Thyroid gland (tissue), 4 donors: Measurements from ENCODE around the gene TRAPPC6A. TPM values are rescaled to one million over a fixed set of nuclear protein-coding genes. Genes with fewer than 3 reads are reported as not detected.

Experiments
- DNase-seq, 2 donors: peaks; one replicate each; pipeline ENCODE4 v3.0.0-alpha.2; 2019
- H3K27ac ChIP-seq, 3 donors: fragments of 200-600 bp; sonication (generic); 1 replicate in 2 of 3; 2 replicates in 1 of 3; pipeline ENCODE4 v1.5.1; 2016 to 2019; ENCODE audit warnings: mild to moderate bottlenecking in 1 of 3, moderate library complexity in 1 of 3
- H3K27me3 ChIP-seq: fragments of 200-600 bp; sonication (generic); one replicate; pipeline ENCODE4 v1.5.1; 2019
- H3K36me3 ChIP-seq, 2 donors: fragments of 200-600 bp; sonication (generic); one replicate each; pipeline ENCODE4 v1.5.1; 2016 to 2019
- H3K4me1 ChIP-seq, 2 donors: fragments of 200-600 bp; sonication (generic); one replicate each; pipeline ENCODE4 v1.5.1; 2017 to 2019
- H3K4me3 ChIP-seq, 3 donors: fragments of 200-600 bp; sonication (generic); replicated peaks in 1 of 3; 1 replicate in 2 of 3; 2 replicates in 1 of 3; pipeline ENCODE4 v1.5.1; 2016; ENCODE audit warnings: mild to moderate bottlenecking in 1 of 3
- H3K9me3 ChIP-seq: fragments of 200-600 bp; sonication (generic); one replicate; pipeline ENCODE4 v1.5.1; 2017
- POLR2A ChIP-seq, 2 donors: fragments of 450-650 bp; IDR thresholded peaks; one replicate each; pipeline ENCODE4 v1.6.1; 2017; ENCODE audit warnings: antibody characterized with exemption in 2 of 2, mild to moderate bottlenecking in 2 of 2, moderate library complexity in 1 of 2
- WGBS, 2 donors: methylation state at CpG; one replicate each; pipeline ENCODE4 v1.1.5; 2017; 5-methylcytosine and 5-hydroxymethylcytosine counted together
- intact Hi-C: fragments of 100-400 bp; cut with DNase I; formaldehyde crosslinking; loops from one replicate; pipeline ENCODE4 v1.15.1; 2023
- total RNA-seq, 4 donors: library from RNA; depleted of rRNA; stranded (reverse); fragments of >200 nt; gene quantifications; one replicate each; pipeline ENCODE4 v1.2.3, GENCODE V29; 2016
- TF ChIP-seq, protein P1 (sequence below), 6 experiments: fragments of 200-600 bp in 3 of 6; fragments of 450-650 bp in 3 of 6; sonication (generic) in 3 of 6; IDR thresholded peaks; one replicate each; pipeline ENCODE4 v1.5.1; 2016 to 2019; ENCODE audit warnings: antibody characterized with exemption in 6 of 6, mild to moderate bottlenecking in 2 of 6, inconsistent platforms in 1 of 6, moderate library complexity in 1 of 6

Gene TRAPPC6A
- total RNA-seq, 4 donors from 2014 or later, result 25.0 to 53.3 (median 38.8) TPM

DNA sequence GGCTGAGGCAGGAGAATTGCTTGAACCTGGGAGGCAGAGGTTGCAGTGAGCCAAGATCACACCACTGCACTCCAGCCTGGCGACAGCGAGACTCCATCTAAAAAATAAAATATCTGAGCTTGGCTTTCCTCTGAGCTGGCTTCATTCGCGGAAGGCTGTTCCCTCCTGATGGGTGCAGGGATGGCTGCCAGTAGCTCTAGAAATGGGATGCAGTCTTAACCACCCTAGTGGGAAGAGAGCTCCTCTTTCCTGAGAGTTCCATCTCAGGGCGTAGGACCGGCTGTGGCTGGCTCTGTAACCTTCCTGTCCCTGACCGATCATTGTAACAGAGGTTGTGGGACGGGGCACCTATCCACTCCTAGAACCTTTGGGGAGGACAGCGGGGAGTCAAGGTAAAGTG is 52.7 kb downstream of the TRAPPC6A start:
- DNase-seq, result no peak
- intact Hi-C loops, result no loop called here
- Histone ChIP-seq H3K9me3 (no peaks in the 10 kb centered on the region), H3K4me1 (peaks cover 8 to 36% of the 10 kb centered on the region in 2 donors), H3K4me3 (no peak overlapping the region), H3K36me3 (no peaks in the 10 kb centered on the region), H3K27ac (no peak overlapping the region), H3K27me3 (no peaks in the 10 kb centered on the region)
- 90 to 93% methylated on average over 9 of the region's 9 CpGs for WGBS, 2 donors
- TF ChIP-seq POLR2A (IDR thresholded peaks at IDR 0.05), result no peak
- TF ChIP-seq, protein P1, sequence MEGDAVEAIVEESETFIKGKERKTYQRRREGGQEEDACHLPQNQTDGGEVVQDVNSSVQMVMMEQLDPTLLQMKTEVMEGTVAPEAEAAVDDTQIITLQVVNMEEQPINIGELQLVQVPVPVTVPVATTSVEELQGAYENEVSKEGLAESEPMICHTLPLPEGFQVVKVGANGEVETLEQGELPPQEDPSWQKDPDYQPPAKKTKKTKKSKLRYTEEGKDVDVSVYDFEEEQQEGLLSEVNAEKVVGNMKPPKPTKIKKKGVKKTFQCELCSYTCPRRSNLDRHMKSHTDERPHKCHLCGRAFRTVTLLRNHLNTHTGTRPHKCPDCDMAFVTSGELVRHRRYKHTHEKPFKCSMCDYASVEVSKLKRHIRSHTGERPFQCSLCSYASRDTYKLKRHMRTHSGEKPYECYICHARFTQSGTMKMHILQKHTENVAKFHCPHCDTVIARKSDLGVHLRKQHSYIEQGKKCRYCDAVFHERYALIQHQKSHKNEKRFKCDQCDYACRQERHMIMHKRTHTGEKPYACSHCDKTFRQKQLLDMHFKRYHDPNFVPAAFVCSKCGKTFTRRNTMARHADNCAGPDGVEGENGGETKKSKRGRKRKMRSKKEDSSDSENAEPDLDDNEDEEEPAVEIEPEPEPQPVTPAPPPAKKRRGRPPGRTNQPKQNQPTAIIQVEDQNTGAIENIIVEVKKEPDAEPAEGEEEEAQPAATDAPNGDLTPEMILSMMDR (IDR thresholded peaks at IDR 0.05), result no peak

GRCh38 chr19:45124021-45124420 is 54.0 kb downstream of the TRAPPC6A start:
- Histone ChIP-seq H3K9me3 (no peaks in the 10 kb centered on the region), H3K27me3 (no peaks in the 10 kb centered on the region), H3K27ac (no peak overlapping the region), H3K36me3 (no peaks in the 10 kb centered on the region), H3K4me3 (no peak overlapping the region), H3K4me1 (peaks cover 8 to 44% of the 10 kb centered on the region in 2 donors)
- no peak for DNase-seq
- 68 to 87% methylated on average over 6 of the region's 6 CpGs for WGBS, 2 donors
- TF ChIP-seq POLR2A (IDR thresholded peaks at IDR 0.05), result no peak
- TF ChIP-seq, protein P1 (IDR thresholded peaks at IDR 0.05), result no peak
- intact Hi-C loops, result no loop called here

DNA sequence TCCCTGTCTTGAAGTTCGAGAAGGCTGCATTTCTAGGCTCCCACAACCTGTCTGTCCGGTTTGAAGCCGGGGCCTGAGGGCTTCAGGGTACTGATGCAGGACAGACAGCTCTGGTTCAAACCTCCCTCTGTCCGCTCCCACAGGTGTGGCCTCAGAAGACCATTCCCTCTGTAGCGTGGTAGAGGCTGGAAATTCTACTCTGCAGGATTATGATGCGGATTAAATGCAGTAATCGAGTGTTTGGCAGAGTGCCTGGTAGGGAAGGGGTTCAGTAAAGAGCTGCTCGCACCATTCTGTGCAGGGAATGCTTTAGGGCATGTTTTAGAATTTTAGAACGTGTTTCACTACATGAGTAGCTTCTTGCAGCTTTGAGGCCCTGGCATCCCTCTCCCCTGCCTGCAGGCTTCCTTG is 54.6 kb downstream of the TRAPPC6A start:
- 51 to 57% methylated on average over 7 of the region's 9 CpGs for WGBS, 2 donors
- no peak overlapping the region for H3K4me3 ChIP-seq
- TF ChIP-seq, protein P1 (IDR thresholded peaks at IDR 0.05), result no peak
- no peak for TF ChIP-seq POLR2A (IDR thresholded peaks at IDR 0.05)
- intact Hi-C loops, result no loop called here
- H3K27ac ChIP-seq, result no peak overlapping the region
- peaks cover 8 to 50% of the 10 kb centered on the region in 2 donors for H3K4me1 ChIP-seq
- no peaks in the 10 kb centered on the region for H3K27me3 ChIP-seq
- H3K36me3 ChIP-seq, result no peaks in the 10 kb centered on the region
- DNase-seq, result peak; percentile 77 to 85
- H3K9me3 ChIP-seq, result no peaks in the 10 kb centered on the region

DNA sequence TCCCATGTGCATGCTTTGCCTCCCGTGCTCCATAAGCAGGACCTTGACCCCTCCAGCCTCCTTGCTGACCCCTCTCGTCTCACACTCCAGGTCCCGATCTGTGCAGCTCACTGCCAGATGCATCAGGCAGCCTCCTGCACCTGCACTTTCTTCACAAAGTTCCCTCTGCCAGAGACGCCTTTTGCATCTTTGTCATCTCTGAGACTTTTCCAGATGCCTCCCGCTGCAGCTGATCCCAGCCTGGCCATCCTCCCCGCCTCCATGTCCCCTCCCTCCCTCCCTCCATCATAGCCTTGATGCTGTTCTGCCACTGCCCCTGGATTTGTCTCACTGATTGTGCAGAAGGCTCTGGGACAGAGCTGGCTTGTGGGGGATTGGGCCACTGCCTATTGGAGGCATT is 55.2 kb downstream of the TRAPPC6A start:
- no peak for TF ChIP-seq POLR2A (IDR thresholded peaks at IDR 0.05)
- TF ChIP-seq, protein P1 (IDR thresholded peaks at IDR 0.05), result no peak
- intact Hi-C loops, result no loop called here
- Histone ChIP-seq H3K27me3 (no peaks in the 10 kb centered on the region), H3K4me3 (no peak overlapping the region), H3K9me3 (no peaks in the 10 kb centered on the region), H3K36me3 (no peaks in the 10 kb centered on the region), H3K27ac (no peak overlapping the region), H3K4me1 (peaks cover 8 to 56% of the 10 kb centered on the region in 2 donors)
- WGBS, 2 donors, result 88 to 96% methylated on average over 6 of the region's 6 CpGs
- DNase-seq, result no peak

GRCh38 chr19:45121827-45122345 is 56.2 kb downstream of the TRAPPC6A start:
- Histone ChIP-seq H3K27me3 (no peaks in the 10 kb centered on the region), H3K9me3 (no peaks in the 10 kb centered on the region), H3K36me3 (no peaks in the 10 kb centered on the region), H3K4me1 (peaks cover 8 to 65% of the 10 kb centered on the region in 2 donors), H3K27ac (no peak overlapping the region), H3K4me3 (no peak overlapping the region)
- intact Hi-C loops, result no loop called here
- TF ChIP-seq, protein P1 (IDR thresholded peaks at IDR 0.05), result no peak
- no peak for TF ChIP-seq POLR2A (IDR thresholded peaks at IDR 0.05)
- 89 to 91% methylated on average over 8 to 10 of the region's 11 CpGs for WGBS, 2 donors
- no peak for DNase-seq
